Activated CD4-positive, CD25-positive, alpha-beta regulatory T cell treated with anti-CD3 and anti-CD28 coated beads, Interleukin-2, amount 50 U/mL, for 24 hours (primary cell): ENCODE data around the gene PRSS27.

Source experiments
- ATAC-seq, 2 donors: fragments of 150-1000 bp; cut with Tn5 transposase; one replicate each; pipeline ENCODE4 v1.10.0; 2021; ENCODE audit warnings: mild to moderate bottlenecking in 1 of 2, moderate library complexity in 1 of 2

The PRSS27 gene

DNA sequence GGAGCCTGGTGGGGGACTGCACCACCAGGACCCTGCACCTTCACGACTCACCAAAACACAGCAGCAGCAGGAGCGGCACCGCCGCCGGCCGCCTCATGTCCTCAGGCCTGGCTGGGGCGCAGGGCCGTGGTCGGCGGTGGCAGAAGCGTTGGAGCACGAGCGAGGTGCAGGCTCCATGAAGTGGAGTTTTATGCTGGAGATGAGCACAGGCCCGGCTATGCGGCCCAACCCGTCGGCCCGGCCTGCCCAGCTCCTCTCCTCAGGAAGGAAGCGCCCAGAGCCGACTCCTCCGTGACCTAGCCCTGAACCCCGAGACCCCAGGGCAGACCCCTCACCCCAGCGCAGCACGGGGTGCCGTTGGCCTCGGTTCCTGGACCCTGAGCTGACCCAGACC lies at the start of gene PRSS27:
PRSS27 (minus strand) TSS at position 161 of the 394 bp plus-strand sequence; CDS start at position 97, 64 bp downstream.
- ATAC-seq = no peak

DNA sequence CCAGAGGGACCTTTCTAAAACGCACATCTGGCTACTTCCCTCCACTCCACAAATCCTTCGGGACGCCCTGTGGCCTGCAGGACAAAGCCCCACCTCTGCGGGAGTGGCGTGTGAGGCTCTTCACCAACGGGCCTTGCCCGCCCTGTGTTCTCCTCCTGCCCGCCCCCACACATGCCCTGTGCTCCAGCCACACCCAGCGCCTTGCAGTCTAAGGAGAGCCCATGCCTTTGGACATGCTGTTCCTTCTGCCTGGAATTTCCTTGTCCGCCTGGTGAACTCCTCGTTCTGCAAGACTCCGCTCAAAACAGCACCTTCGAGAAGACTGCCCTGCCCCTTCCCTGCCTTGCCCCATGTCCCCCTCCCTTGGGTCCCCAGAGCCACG lies 49.6 kb upstream of the PRSS27 start:
- no peak for ATAC-seq

DNA sequence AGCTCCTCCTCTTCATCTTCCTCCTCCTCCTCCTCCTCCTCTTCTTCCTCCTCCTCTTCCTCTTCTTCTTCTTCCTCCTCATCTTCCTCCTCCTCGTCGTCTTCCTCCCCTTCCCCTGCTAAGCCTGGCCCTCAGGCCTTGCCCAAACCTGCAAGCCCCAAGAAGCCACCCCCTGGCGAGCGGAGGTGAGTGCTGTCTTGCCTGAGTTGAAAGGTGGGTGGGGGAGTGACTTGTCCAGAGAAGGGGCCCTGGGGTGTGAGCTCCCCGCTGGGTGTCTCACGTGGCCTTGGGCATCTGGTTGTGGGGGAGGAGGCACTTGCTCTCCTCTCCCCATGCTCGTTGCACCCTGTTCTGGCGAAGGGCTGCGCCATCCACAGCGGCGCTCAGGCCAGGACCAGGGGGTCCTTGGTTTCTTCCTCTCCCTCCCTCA lies 49.1 kb upstream of the PRSS27 start:
- ATAC-seq = no peak

DNA sequence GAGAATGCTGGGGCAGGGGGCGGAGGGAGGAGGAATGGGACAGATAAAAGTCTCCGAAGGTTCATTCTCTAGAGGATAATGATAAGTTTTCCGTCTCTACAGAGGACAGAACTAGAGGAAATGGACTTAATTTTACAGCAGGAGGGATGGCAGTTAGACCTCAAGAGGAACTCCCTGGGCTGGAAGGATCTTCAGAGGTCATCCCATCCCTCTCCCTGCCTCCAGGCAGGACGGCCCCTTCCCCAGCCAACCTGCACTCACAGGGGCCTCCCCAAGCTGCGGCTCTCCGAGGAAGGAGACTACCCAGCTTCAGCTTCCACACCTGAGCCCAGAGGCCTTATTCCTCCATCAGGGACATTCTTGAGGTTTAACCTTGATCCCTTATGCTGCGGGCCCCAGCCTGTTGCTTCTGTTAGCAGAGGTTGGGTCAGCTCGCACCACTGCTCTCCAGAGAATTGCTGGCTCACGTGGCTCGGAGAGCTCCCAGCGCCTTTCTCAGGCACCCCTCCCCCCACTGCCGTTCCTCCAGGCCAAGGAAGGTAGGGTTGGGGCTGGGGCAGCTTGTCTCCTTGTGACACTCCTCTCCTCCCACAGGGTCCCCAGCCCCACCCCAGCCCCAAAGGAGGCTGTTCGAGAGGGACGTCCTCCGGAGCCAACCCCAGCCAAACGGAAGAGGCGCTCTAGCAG lies 48.5 kb upstream of the PRSS27 start:
- ATAC-seq = no peak

DNA sequence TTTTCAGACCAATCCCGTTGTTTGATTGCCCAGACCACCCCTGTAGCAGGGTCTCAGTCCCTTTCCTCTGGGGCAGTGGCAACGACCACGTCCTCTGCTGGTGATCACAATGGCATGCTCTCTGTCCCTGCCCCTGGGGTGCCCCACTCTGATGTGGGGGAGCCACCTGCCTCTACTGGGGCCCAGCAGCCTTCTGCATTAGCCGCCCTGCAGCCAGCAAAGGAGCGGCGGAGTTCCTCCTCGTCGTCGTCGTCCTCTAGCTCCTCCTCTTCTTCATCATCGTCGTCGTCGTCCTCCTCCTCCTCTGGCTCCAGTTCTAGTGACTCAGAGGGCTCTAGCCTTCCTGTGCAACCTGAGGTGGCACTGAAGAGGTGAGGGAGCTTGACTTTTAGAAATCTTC lies 47.9 kb upstream of the PRSS27 start:
- no peak for ATAC-seq

DNA sequence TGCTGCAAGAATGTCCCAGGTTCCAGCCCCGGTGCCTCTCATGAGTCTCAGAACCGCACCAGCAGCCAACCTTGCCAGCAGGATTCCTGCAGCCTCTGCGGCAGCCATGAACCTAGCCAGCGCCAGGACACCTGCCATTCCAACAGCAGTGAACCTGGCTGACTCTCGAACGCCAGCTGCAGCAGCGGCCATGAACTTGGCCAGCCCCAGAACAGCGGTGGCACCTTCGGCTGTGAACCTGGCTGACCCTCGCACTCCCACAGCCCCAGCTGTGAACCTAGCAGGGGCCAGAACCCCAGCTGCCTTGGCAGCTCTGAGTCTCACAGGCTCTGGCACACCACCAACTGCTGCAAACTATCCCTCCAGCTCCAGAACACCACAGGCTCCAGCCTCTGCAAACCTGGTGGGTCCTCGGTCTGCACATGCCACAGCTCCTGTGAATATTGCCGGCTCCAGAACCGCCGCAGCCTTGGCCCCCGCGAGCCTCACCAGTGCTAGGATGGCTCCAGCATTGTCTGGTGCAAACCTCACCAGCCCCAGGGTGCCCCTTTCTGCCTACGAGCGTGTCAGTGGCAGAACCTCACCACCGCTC lies 47.2 kb upstream of the PRSS27 start:
- no peak for ATAC-seq

DNA sequence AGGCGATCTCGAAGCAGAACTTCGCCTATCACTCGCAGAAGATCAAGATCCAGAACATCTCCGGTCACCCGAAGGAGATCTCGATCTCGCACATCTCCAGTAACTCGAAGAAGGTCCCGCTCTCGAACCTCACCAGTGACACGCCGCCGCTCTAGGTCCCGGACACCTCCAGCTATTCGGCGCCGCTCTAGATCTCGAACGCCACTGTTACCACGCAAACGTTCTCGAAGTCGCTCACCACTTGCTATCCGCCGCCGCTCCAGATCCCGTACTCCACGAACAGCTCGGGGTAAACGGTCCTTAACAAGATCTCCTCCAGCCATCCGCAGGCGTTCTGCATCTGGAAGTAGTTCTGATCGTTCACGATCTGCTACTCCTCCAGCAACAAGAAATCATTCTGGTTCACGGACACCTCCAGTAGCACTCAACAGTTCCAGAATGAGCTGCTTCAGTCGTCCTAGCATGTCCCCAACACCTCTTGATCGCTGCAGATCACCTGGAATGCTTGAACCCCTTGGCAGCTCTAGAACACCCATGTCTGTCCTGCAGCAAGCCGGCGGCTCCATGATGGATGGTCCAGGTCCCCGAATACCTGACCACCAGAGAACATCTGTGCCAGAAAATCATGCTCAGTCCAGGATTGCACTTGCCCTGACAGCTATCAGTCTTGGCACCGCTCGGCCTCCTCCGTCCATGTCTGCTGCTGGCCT lies 46.6 kb upstream of the PRSS27 start:
- ATAC-seq = no peak

DNA sequence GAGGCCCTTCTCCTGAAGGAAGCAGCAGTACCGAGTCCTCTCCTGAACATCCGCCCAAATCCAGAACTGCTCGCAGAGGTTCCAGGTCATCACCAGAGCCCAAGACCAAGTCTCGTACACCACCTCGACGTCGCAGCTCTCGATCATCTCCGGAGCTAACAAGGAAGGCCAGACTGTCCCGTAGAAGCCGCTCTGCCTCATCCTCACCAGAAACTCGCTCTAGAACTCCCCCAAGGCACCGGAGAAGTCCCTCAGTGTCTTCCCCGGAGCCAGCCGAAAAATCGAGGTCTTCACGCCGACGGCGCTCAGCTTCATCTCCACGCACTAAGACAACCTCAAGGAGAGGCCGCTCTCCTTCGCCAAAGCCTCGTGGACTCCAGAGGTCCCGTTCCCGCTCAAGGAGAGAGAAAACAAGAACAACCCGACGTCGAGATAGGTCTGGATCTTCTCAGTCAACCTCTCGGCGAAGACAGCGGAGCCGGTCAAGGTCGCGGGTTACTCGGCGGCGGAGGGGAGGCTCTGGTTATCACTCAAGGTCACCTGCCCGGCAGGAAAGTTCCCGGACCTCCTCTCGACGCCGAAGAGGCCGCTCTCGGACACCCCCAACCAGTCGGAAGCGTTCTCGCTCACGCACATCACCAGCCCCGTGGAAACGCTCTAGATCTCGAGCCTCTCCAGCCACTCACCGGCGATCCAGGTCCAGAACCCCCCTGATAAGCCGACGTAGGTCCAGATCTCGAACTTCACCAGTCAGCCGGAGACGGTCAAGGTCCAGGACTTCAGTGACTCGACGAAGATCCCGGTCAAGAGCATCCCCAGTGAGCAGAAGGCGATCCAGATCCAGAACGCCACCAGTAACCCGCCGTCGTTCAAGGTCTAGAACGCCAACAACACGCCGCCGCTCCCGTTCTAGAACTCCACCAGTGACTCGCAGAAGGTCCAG lies 45.7 kb upstream of the PRSS27 start:
- ATAC-seq = no peak

DNA sequence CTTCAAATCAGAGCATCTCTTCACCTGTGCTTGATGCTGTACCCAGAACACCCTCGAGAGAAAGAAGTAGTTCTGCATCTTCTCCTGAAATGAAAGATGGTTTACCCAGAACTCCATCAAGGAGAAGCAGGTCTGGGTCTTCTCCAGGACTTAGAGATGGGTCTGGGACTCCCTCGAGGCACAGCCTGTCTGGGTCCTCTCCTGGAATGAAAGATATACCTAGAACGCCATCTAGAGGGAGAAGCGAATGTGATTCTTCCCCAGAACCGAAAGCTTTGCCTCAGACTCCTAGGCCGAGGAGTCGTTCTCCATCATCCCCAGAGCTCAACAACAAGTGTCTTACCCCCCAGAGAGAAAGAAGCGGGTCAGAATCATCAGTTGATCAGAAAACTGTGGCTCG lies 44.7 kb upstream of the PRSS27 start:
- ATAC-seq = no peak

DNA sequence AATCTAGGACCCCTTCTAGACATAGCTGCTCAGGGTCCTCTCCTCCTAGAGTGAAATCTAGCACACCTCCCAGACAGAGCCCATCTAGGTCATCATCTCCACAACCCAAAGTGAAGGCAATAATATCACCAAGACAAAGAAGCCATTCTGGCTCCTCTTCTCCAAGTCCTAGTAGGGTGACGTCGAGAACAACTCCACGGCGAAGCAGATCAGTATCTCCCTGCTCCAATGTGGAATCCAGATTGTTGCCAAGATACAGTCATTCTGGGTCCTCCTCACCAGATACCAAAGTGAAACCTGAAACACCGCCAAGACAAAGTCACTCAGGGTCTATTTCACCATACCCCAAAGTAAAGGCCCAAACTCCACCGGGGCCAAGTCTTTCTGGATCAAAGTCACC lies 43.1 kb upstream of the PRSS27 start:
- ATAC-seq = no peak

DNA sequence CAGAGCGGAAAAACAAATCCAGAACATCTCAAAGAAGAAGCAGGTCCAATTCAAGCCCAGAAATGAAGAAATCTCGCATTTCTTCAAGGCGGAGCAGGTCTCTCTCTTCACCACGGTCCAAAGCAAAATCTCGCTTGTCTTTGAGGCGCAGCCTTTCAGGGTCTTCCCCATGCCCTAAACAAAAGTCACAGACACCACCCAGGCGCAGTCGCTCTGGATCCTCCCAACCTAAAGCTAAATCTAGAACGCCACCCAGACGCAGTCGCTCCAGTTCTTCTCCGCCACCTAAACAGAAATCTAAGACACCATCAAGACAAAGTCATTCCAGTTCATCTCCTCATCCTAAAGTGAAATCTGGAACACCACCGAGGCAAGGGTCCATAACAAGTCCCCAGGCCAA lies 42.7 kb upstream of the PRSS27 start:
- no peak for ATAC-seq

DNA sequence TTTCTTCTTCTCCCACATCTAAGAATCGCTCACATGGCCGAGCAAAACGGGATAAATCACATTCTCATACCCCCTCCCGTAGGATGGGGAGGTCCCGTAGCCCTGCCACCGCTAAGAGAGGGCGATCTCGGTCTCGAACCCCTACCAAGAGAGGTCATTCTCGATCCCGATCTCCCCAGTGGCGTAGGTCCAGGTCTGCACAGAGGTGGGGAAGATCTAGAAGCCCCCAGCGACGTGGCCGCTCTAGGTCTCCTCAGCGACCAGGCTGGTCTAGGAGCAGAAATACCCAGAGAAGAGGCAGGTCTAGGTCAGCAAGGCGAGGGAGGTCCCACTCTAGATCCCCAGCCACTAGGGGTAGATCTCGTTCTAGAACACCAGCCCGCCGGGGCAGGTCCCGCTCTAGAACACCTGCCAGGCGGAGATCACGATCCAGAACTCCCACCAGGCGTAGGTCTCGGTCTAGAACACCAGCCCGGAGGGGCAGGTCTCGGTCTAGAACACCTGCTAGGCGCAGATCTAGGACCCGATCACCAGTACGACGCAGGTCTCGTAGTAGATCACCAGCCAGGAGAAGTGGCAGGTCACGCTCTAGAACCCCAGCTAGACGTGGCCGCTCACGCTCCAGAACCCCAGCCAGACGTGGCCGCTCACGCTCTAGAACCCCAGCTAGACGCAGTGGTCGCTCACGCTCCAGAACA lies 42.0 kb upstream of the PRSS27 start:
- ATAC-seq = peak in 1 of 2 donors; percentile 9

DNA sequence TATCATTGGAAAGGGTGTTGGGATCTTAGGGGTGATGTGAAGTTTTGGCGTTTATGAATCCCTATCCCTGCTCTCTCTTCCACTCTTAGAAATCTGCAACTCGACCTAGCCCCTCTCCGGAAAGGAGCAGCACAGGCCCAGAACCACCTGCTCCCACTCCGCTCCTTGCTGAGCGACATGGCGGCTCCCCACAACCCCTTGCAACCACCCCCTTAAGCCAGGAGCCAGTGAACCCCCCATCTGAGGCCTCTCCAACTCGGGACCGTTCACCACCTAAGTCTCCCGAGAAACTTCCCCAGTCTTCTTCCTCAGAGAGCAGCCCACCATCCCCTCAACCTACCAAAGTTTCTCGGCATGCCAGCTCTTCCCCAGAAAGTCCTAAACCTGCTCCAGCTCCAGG lies 41.4 kb upstream of the PRSS27 start:
- ATAC-seq = no peak

DNA sequence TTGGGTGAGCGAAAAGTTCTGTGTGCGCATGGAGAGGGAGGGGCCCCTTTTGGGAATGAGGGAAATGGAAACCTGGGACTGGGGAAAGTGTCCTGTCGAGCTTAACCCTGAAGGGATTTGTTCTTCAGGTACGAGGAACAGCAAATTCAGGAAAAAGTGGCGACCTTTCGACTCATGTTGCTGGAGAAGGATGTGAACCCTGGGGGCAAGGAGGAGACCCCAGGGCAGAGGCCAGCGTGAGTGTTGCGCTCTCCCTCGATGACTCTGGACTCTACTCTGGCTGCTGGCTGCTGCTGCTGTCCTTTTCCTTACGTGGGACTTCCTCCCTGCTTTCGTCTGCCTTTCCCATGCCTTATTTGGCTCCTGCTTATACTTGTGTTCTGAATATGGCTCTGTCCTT lies 37.3 kb upstream of the PRSS27 start:
- ATAC-seq = no peak

DNA sequence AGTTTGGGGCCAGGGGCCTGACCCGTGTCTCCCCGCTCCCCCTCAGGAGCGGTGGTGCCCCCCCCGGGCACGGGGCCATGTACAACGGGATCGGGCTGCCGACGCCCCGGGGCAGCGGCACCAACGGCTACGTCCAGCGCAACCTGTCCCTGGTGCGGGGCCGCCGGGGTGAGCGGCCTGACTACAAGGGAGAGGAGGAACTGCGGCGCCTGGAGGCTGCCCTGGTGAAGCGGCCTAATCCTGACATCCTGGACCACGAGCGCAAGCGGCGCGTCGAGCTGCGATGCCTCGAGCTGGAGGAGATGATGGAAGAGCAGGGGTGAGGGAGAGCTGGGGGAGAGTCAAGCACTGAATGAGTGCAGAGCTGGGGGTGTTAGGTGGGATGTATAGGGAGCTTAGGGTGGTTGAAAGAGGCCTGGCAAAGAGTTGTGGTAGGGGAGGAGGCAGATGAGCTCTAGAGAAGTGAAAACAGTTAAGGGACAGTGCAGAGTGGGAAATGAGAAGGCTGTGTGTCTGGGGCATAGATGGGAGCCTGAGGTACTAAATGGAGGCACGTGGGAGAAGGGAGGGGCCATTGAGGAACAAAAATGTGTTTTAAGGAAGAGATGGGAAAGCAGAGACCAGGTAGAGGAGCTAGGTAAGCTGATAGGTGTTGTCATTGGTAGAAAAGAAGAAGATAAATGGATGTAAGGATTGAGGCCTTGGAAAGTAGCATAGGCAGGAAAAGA lies 36.4 kb upstream of the PRSS27 start:
- ATAC-seq = no peak

DNA sequence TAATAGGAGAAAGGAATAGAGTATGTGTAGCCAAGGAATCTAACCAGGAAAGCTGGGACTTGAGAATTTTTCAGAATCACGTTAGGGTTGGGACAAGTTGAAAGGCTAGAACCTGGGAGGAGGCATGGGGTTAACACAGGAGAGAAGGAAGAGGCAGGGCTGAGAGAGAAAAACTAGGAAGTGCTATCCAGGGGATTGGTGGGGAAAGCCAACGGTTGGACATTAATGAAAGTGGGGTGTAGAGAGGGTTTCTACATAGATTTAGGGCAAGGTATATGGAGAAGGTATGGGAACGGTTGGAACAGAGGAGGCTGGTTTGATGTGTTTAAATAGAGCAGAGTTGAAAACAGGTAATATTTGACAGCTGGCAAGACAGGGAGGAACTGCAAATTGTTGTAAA lies 35.1 kb upstream of the PRSS27 start:
- ATAC-seq = no peak

DNA sequence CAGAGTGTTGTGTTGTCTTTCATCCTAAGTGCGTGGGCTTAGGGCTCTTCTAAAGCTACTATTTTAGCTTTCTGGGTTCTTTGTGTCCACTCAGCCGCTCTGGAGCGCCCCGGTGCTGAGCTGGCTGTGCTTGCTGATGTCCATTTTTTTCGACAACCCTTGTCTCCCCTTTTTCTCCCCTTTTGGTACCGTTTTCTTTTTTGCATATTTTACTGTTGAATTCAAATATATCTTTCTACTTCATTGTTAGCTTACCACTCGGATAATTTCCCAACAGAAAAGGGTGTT lies 33.7 kb upstream of the PRSS27 start:
- ATAC-seq = no peak

DNA sequence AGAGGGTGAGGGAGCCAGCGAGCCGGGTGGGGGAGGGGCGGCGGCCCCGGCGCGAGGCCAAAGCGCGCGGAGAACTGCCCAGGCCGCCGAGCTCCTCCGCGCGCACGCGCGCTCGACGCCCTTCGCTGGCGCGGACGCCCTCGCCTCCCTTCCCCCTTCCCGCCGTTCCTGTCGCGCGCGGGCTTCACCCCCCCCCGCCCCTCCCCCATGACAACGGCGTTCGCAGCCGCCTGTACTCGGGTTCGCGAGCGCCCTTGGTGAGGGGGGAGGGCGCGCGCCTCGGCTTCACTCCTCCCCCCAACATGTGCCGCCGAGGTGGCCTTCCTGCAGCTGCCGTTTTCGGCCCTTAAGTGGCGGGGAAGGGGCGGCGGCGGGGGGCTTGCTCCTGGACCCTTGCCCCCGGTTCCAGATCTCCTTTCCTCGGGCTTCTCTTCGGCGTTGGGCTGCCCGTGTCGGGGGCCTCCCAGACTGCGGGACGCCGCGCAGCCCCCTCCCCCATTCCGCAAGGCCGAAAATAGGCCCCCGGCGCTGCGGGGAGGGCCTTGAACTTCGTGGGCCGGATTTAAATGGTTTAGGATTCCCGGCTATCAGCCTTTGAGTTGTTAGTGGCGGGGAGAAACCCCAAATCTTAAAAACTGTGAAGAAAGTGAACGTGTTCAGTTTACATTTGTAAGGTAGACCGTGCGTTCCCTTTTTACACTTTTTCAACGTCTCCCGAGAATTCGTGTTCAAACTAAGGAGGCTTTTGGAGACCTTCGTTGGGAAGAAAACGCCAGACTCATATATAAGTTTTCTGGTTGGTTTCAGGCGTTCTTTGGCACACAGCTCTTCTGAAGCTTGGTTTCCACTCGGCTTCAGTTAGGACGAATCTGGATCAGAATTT lies 33.1 kb upstream of the PRSS27 start:
- peak; percentile 36 to 39 for ATAC-seq

DNA sequence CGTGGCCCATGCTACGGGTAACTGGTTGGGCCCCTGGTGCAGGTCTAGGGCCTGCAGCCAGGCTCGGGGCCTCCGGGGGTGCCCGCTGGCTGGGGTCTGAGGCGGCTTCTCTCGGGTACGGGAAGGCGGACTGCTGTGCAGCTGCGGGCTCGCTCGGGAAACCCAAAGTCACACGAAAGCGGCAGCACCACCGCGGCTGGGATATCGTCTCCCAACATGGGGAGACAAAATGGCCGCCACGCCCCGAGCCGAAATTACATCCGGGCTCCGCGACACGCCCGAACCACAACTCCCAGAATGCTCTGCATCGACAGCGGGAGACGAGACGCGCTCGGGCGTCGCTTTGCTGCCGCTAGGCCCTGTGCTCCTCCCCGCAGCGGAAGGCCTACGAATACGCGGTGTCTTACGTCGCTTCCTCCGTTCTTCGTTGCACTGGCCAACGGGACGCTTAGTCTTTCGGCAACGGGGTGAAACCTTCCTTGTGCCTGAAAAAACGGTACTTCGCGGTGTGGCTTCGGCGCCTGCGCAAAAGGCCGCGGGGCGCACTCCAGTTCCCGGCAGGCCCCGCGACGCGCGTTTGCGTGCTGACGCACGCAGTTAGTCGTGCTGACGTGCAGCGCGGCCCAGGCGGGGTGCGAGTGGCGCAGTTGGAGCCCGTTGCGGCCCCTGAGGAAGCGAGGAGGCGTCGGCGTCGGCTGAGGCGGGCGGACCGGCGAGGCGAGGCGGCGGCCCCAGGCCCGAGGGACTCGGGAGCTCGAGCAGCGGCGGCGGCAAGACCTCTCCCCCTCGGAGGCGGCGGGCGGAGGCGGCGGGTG lies 32.2 kb upstream of the PRSS27 start, which contains the start of gene SRRM2:
SRRM2 (plus strand) TSS at position 604 of the 815 bp plus-strand sequence. CDS start 3,727 bp downstream, outside the sequence.
- ATAC-seq = peak; percentile 89 to 91

DNA sequence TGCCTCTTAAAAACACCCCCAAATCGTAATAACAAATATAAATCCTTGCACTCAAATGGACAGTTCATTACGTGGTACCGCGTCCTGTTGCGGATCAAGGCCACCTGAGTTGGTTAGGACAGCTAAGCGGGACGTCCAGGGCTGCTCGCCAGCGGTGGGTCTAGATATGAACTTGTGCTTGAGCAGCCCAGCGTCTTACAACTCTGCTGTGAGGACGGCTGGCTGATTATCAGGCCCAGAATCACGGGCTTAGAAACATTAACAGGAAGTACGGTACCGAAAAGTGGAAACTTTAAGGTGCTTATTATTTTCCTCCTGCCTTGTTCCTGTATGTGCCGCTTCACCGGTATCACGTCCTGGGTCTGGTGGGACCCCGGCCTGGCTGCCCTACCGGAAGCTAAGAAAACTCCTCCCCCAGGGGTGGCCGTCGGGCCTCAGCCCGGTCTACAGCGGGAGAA lies 31.6 kb upstream of the PRSS27 start:
- no peak for ATAC-seq
